HepG2 (cell line): Measurements from ENCODE around the gene BDP1. TPM values are rescaled to one million over a fixed set of nuclear protein-coding genes. Genes with fewer than 3 reads are reported as not detected.

Source experiments
- ARNT2 ChIP-seq: sonication (generic); formaldehyde crosslinking; IDR thresholded peaks from 2 replicates; pipeline ENCODE4 v1.8.0; 2022; ENCODE audit warnings: mild to moderate bottlenecking, low read depth, missing genetic modification reagents, moderate library complexity
- CBX5 ChIP-seq: sonication (generic); formaldehyde crosslinking; IDR thresholded peaks from 2 replicates; pipeline ENCODE4 v1.4.0; 2020; ENCODE audit warnings: missing genetic modification reagents, borderline replicate concordance
- CCDC6 ChIP-seq: sonication (generic); formaldehyde crosslinking; IDR thresholded peaks from 2 replicates; pipeline ENCODE4 v1.8.1; 2022; ENCODE audit warnings: mild to moderate bottlenecking, missing genetic modification reagents, moderate library complexity
- ERF ChIP-seq: IDR thresholded peaks from 2 replicates; pipeline ENCODE4 v1.6.1; 2018; ENCODE audit warnings: missing biosample characterization, missing genetic modification reagents
- ETV5 ChIP-seq: IDR thresholded peaks from 2 replicates; pipeline ENCODE4 v1.6.1; 2018; ENCODE audit warnings: missing biosample characterization, missing genetic modification reagents, inconsistent platforms, borderline replicate concordance
- HHEX ChIP-seq: IDR thresholded peaks from 2 replicates; pipeline ENCODE4 v1.6.1; 2016; ENCODE audit warnings: control low read depth
- JARID2 ChIP-seq: sonication (generic); formaldehyde crosslinking; IDR thresholded peaks from 2 replicates; pipeline ENCODE4 v1.8.1; 2023; ENCODE audit warnings: missing genetic modification reagents, inconsistent platforms; ENCODE audit not compliant: insufficient replicate concordance
- KLF15 ChIP-seq: sonication (generic); formaldehyde crosslinking; IDR thresholded peaks from 2 replicates; pipeline ENCODE4 v1.8.1; 2023; ENCODE audit warnings: borderline replicate concordance, mild to moderate bottlenecking, inconsistent platforms, missing genetic modification reagents, mixed read lengths
- PHF21A ChIP-seq: sonication (generic); formaldehyde crosslinking; IDR thresholded peaks from 2 replicates; pipeline ENCODE4 v1.5.0; 2020; ENCODE audit warnings: mild to moderate bottlenecking, missing genetic modification reagents
- PHF5A ChIP-seq: IDR thresholded peaks from one replicate; pipeline ENCODE4 v1.6.1; 2018; ENCODE audit warnings: low read depth, missing genetic modification reagents; ENCODE audit not compliant: unreplicated experiment
- PITX1 ChIP-seq: sonication (generic); formaldehyde crosslinking; IDR thresholded peaks from 2 replicates; pipeline ENCODE4 v1.5.1; 2020; ENCODE audit warnings: mild to moderate bottlenecking, missing genetic modification reagents
- PTBP1 ChIP-seq: fragments of 200-400 bp; formaldehyde crosslinking; IDR thresholded peaks from 2 replicates; pipeline ENCODE4 v1.6.1; 2018; ENCODE audit warnings: low read length, low read depth; ENCODE audit not compliant: poor library complexity, severe bottlenecking
- REPIN1 ChIP-seq: sonication (generic); formaldehyde crosslinking; IDR thresholded peaks from 2 replicates; pipeline ENCODE4 v1.8.0; 2022; ENCODE audit warnings: missing genetic modification reagents, low read depth, mild to moderate bottlenecking, borderline replicate concordance
- RFX5 ChIP-seq: IDR thresholded peaks from 2 replicates; pipeline ENCODE4 v1.6.1; 2011; ENCODE audit warnings: low read depth, low read length, improper control_type of control experiment
- SOX13 ChIP-seq, 3 experiments: fragments of 450-650 bp in 1 of 3; sonication (generic) in 1 of 3; formaldehyde crosslinking in 1 of 3; IDR thresholded peaks in 2 of 3; conservative IDR thresholded peaks in 1 of 3; 2 replicates each; pipeline versions ENCODE4 v1.5.0 to v1.6.1; 2016 to 2020; ENCODE audit warnings: antibody characterized with exemption in 1 of 3, mild to moderate bottlenecking in 1 of 3, missing compliant biosample characterization in 1 of 3, missing genetic modification reagents in 1 of 3, moderate library complexity in 1 of 3
- TBP ChIP-seq: sonication (generic); formaldehyde crosslinking; IDR thresholded peaks from 2 replicates; pipeline ENCODE4 v1.5.0; 2020; ENCODE audit warnings: missing genetic modification reagents
- XBP1 ChIP-seq: sonication (generic); formaldehyde crosslinking; IDR thresholded peaks from 2 replicates; pipeline ENCODE4 v1.5.0; 2020; ENCODE audit warnings: missing genetic modification reagents
- ZFP36 ChIP-seq: fragments of 150-350 bp; IDR thresholded peaks from 2 replicates; pipeline ENCODE4 v1.6.1; 2018; ENCODE audit warnings: borderline replicate concordance, low read length, low read depth; ENCODE audit not compliant: partially characterized antibody
- ZNF234 ChIP-seq: sonication (generic); formaldehyde crosslinking; conservative IDR thresholded peaks from 2 replicates; pipeline ENCODE4 v1.5.1; 2020; ENCODE audit warnings: mild to moderate bottlenecking, missing genetic modification reagents
- ZNF431 ChIP-seq: sonication (generic); formaldehyde crosslinking; IDR thresholded peaks from 2 replicates; pipeline ENCODE4 v1.9.0; 2022; ENCODE audit warnings: missing genetic modification reagents, low read depth, mild to moderate bottlenecking, borderline replicate concordance
- ZNF496 ChIP-seq: sonication (generic); formaldehyde crosslinking; IDR thresholded peaks from 2 replicates; pipeline ENCODE4 v1.8.1; 2023; ENCODE audit warnings: mild to moderate bottlenecking, moderate library complexity, missing genetic modification reagents; ENCODE audit not compliant: insufficient replicate concordance
- ZNF546 ChIP-seq: sonication (generic); formaldehyde crosslinking; conservative IDR thresholded peaks from 2 replicates; pipeline ENCODE4 v1.8.1; 2023; ENCODE audit warnings: mild to moderate bottlenecking, missing genetic modification reagents
- ZNF563 ChIP-seq: sonication (generic); formaldehyde crosslinking; IDR thresholded peaks from 2 replicates; pipeline ENCODE4 v1.8.0; 2022; ENCODE audit warnings: mild to moderate bottlenecking, moderate library complexity, missing genetic modification reagents
- ZNF605 ChIP-seq: sonication (generic); formaldehyde crosslinking; IDR thresholded peaks from 2 replicates; pipeline ENCODE4 v1.8.0; 2022; ENCODE audit warnings: mild to moderate bottlenecking, missing genetic modification reagents
- polyA plus RNA-seq, 8 experiments: library from polyadenylated mRNA; depleted of rRNA in 3 of 8; stranded (reverse) in 7 of 8; unstranded in 1 of 8; fragments of >200 nt; fragmentation: Illumina TruSeq in 4 of 8; extraction: Trizol in 4 of 8; gene quantifications; 2 replicates each; pipeline versions ENCODE4 v1.2.1 to v1.2.3, GENCODE V29; 2011 to 2016; ENCODE audit warnings: low read depth in 4 of 8, missing spikeins in 1 of 8, mixed read lengths in 1 of 8; ENCODE audit not compliant: insufficient read depth in 1 of 8
- total RNA-seq, 5 experiments: library from RNA; depleted of rRNA; stranded (reverse); fragments of >200 nt; fragmentation: Illumina TruSeq; extraction: Trizol; gene quantifications; 2 replicates each; pipeline ENCODE4 v1.2.3, GENCODE V29; 2016; ENCODE audit warnings: low read depth in 1 of 5
- TF ChIP-seq, protein P1 (sequence below): sonication (generic); formaldehyde crosslinking; IDR thresholded peaks from 2 replicates; pipeline ENCODE4 v1.4.0; 2020; ENCODE audit warnings: mild to moderate bottlenecking, missing genetic modification reagents
- TF ChIP-seq, protein P2 (sequence below): sonication (generic); formaldehyde crosslinking; IDR thresholded peaks from 2 replicates; pipeline ENCODE4 v1.4.0; 2020; ENCODE audit warnings: missing genetic modification reagents, borderline replicate concordance
- TF ChIP-seq, protein P3 (sequence below): sonication (generic); formaldehyde crosslinking; IDR thresholded peaks from 2 replicates; pipeline ENCODE4 v1.8.1; 2023; ENCODE audit warnings: mild to moderate bottlenecking, missing genetic modification reagents

BDP1 gene
- total and polyA plus RNA-seq, 2 of the 13 experiments (the other 11 are each of a cell fraction or from before 2014, with no cell fraction given): 10.2 to 22.4 TPM

DNA sequence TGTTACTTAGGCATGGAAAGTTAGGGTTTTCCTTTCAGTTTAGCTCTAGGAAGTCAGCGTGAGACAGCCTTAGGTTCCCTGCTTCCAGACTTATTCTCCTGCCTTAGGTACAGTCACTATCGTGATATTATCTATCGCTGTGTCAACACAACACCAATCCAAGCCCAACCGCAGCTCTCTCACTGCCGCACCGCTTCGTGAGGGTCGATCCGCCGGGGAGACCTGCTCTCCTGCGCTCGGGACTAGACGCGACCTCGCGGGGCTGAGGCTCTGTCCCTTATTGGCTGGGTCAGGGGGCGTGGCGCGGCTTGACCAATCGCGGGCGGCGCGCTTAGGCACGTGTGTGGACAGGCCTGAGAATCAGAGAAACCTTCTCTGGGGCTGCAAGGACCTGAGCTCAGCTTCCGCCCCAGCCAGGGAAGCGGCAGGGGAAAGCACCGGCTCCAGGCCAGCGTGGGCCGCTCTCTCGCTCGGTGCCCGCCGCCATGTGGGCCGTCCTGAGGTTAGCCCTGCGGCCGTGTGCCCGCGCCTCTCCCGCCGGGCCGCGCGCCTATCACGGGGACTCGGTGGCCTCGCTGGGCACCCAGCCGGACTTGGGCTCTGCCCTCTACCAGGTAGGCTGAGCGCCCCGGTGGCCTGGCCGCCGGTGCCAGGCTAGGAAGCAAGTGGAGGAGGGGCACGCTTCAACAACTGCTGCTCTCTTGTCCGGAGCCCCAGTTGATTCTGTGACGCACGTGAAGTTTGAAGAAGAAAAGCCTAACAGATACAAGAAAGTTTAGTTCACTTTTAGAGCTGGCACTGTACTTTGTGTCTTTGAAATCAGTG is 131.7 kb downstream of the BDP1 start, which contains the start of gene MCCC2 (continued):
- TF ChIP-seq ZNF234 (CRISPR knock-in tag): no peak
- no peak for TF ChIP-seq SOX13 (IDR thresholded peaks at IDR 0.05)
- TF ChIP-seq SOX13 (CRISPR knock-in tag; conservative IDR thresholded peaks at IDR 0.05 in 1 of 2, IDR thresholded peaks at IDR 0.05 in 1 of 2): no peak
- TF ChIP-seq, protein P1, sequence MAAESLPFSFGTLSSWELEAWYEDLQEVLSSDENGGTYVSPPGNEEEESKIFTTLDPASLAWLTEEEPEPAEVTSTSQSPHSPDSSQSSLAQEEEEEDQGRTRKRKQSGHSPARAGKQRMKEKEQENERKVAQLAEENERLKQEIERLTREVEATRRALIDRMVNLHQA: no peak
- TF ChIP-seq ZFP36: no peak
- TF ChIP-seq ZNF431: peak; percentile 87; the same call in 1 of the 2 replicates
- TF ChIP-seq ARNT2 (CRISPR knock-in tag): peak; percentile 60; the same call in 1 of the 2 replicates
- no peak for TF ChIP-seq ZNF496 (CRISPR knock-in tag)
- TF ChIP-seq PTBP1: no peak
- no peak for TF ChIP-seq ERF (CRISPR knock-in tag)
- TF ChIP-seq KLF15 (CRISPR knock-in tag): peak; percentile 71; the same call in 1 of the 2 replicates
- TF ChIP-seq JARID2 (CRISPR knock-in tag): no peak
- peak; percentile 84; the same call in 1 of the 2 replicates for TF ChIP-seq CCDC6 (CRISPR knock-in tag)
- peak; percentile 75 for TF ChIP-seq PHF21A (CRISPR knock-in tag)
- TF ChIP-seq CBX5 (CRISPR knock-in tag): no peak
- peak; percentile 76 for TF ChIP-seq ZNF563 (CRISPR knock-in tag)
- no peak for TF ChIP-seq XBP1
- peak; percentile 72; the same call in 1 of the 2 replicates for TF ChIP-seq PITX1 (CRISPR knock-in tag)
- TF ChIP-seq, protein P2, sequence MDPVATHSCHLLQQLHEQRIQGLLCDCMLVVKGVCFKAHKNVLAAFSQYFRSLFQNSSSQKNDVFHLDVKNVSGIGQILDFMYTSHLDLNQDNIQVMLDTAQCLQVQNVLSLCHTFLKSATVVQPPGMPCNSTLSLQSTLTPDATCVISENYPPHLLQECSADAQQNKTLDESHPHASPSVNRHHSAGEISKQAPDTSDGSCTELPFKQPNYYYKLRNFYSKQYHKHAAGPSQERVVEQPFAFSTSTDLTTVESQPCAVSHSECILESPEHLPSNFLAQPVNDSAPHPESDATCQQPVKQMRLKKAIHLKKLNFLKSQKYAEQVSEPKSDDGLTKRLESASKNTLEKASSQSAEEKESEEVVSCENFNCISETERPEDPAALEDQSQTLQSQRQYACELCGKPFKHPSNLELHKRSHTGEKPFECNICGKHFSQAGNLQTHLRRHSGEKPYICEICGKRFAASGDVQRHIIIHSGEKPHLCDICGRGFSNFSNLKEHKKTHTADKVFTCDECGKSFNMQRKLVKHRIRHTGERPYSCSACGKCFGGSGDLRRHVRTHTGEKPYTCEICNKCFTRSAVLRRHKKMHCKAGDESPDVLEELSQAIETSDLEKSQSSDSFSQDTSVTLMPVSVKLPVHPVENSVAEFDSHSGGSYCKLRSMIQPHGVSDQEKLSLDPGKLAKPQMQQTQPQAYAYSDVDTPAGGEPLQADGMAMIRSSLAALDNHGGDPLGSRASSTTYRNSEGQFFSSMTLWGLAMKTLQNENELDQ (CRISPR knock-in tag): no peak
- no peak for TF ChIP-seq HHEX (CRISPR knock-in tag)
- TF ChIP-seq ETV5 (CRISPR knock-in tag): peak; percentile 16
- 0 out of 2 replicates have a peak, but pooled peaks have one; percentile 39 for TF ChIP-seq REPIN1 (CRISPR knock-in tag)
- TF ChIP-seq PHF5A (CRISPR knock-in tag): no peak
- TF ChIP-seq ZNF546 (CRISPR knock-in tag): no peak
- TF ChIP-seq RFX5: 0 out of 2 replicates have a peak, but pooled peaks have one; percentile 28
- no peak for TF ChIP-seq ZNF605 (CRISPR knock-in tag)
- TF ChIP-seq, protein P3, sequence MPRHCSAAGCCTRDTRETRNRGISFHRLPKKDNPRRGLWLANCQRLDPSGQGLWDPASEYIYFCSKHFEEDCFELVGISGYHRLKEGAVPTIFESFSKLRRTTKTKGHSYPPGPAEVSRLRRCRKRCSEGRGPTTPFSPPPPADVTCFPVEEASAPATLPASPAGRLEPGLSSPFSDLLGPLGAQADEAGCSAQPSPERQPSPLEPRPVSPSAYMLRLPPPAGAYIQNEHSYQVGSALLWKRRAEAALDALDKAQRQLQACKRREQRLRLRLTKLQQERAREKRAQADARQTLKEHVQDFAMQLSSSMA: no peak; the same call in 1 of the 2 replicates
- TF ChIP-seq TBP (CRISPR knock-in tag): no peak
